ENCODE data around the gene LIMS1.
"Not testable (repeated sequence)": the region's sequence is repeated elsewhere in the genome, so short reads cannot be mapped to it uniquely, and the experiment has no call there.

LIMS1 gene

DNA sequence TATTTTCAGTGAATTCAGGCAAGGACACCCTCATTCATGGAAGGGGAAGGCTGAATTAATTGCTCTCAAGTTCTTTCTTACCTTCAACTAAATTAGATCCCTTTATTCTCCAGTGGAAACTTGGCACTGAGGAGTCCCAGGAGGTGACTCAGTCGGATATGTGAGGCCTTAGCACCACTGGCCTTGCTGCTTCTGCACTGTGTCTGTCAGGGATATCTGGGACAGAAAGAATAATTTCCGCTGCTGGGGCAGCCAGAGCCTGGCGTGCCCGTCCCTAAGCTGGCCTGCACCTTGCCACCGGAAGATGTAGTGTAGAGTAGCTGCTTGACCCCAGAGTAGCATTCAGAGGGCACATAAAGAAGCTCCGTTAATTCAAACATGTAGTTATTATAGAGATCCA, 53.4 kb downstream of the LIMS1 start:
- Histone ChIP-seq H3K36me3 (ENCODE audit: control insufficient read depth, insufficient read depth, low read length) (no peaks in the 10 kb centered on the region), H3K4me1 (ENCODE audit: control insufficient read depth, insufficient read depth, low read length) (peaks cover 14% of the 10 kb centered on the region), H3K27me3 (ENCODE audit: control insufficient read depth, insufficient read depth, low read length) (no peaks in the 10 kb centered on the region), H3K9ac (ENCODE audit: low read length) (no peak overlapping the region), H3K4me3 (ENCODE audit: low read depth, low read length) (no peak overlapping the region), H3K27ac (ENCODE audit: low read depth, low read length) (no peak overlapping the region), H3K9me3 (ENCODE audit: control insufficient read depth, insufficient read depth, low read depth, low read length) (no peaks in the 10 kb centered on the region)

DNA sequence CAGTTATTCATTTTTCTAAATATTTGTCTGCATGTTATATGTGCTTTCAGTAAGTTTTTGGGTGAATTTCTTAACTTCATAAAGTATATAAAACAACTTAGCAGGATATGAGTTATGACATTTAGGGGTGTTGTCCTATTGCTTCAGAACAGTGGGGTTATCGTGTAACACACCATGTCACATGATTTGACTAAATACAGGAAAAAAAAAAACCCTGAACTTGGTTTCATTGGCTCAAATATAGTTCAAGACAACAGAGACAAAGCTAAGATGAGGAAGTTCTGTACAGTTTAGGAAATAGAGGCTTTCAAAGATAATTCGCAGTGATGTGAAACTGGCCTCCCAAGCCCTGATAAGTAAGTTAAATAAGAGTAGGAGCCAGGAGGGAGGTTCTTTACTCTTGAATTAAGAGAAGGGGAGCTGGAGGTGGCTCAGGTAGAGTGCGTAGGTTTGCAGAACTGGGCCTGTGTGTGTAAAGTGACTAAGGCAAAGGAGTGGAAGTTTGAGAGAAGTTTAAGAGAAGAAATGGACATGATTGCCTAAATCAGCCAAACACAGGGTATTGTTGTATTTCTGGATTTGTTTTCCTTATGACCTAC, 53.9 kb downstream of the LIMS1 start:
- Histone ChIP-seq H3K9ac (ENCODE audit: low read length) (no peak overlapping the region), H3K4me3 (ENCODE audit: low read depth, low read length) (no peak overlapping the region), H3K4me1 (ENCODE audit: control insufficient read depth, insufficient read depth, low read length) (peaks cover 19% of the 10 kb centered on the region), H3K36me3 (ENCODE audit: control insufficient read depth, insufficient read depth, low read length) (no peaks in the 10 kb centered on the region), H3K27me3 (ENCODE audit: control insufficient read depth, insufficient read depth, low read length) (no peaks in the 10 kb centered on the region), H3K27ac (ENCODE audit: low read depth, low read length) (no peak overlapping the region), H3K9me3 (ENCODE audit: control insufficient read depth, insufficient read depth, low read depth, low read length) (no peaks in the 10 kb centered on the region)

DNA sequence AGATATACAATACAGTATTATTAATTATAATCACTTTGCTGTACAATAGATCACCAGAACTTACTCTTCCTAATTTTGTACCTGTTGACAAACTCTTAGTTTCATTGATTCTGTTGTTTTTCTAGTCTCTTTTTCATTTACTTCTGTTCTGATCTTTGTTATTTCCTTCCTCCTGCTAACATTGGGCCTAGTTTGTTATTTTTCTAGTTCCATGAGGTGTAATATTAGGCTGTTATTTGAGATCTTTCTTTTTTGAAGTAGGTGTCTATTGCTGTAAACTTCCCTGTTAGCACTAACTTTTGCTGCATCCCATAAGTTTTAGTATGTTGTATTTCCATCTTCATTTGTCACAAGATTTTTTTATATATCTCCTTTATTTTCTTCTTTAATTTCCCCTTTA, 55.1 kb downstream of the LIMS1 start:
- H3K9ac ChIP-seq (ENCODE audit: low read length), result no peak overlapping the region
- H3K4me3 ChIP-seq (ENCODE audit: low read depth, low read length), result no peak overlapping the region

DNA sequence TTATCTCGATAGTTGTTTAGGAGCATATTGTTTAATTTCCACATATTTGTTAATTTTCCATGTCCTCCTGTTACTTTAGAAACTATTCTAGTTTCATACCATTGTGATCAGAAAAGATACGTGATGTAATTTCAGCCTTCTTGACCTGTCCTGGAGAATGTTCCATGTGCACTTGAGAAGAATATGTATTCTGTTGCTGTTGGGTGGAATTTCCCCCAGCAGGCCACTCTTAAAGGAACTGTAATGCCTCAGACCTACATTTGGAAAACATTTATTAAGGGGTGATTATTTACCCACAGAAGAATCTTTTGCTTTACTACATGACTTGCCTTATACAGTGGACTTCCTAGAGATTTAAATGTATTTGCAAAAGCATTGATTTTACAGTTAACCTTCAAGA, 55.5 kb downstream of the LIMS1 start:
- H3K27ac ChIP-seq (ENCODE audit: low read depth, low read length), result no peak overlapping the region
- no peaks in the 10 kb centered on the region for H3K36me3 ChIP-seq (ENCODE audit: control insufficient read depth, insufficient read depth, low read length)
- H3K27me3 ChIP-seq (ENCODE audit: control insufficient read depth, insufficient read depth, low read length), result no peaks in the 10 kb centered on the region
- no peaks in the 10 kb centered on the region for H3K9me3 ChIP-seq (ENCODE audit: control insufficient read depth, insufficient read depth, low read depth, low read length)
- no peak overlapping the region for H3K4me3 ChIP-seq (ENCODE audit: low read depth, low read length)
- peaks cover 34% of the 10 kb centered on the region for H3K4me1 ChIP-seq (ENCODE audit: control insufficient read depth, insufficient read depth, low read length)
- H3K9ac ChIP-seq (ENCODE audit: low read length), result no peak overlapping the region

More for the DNA sequence above, 55.1 kb downstream of the LIMS1 start:
- H3K9me3 ChIP-seq (ENCODE audit: control insufficient read depth, insufficient read depth, low read depth, low read length), result no peaks in the 10 kb centered on the region
- H3K36me3 ChIP-seq (ENCODE audit: control insufficient read depth, insufficient read depth, low read length), result no peaks in the 10 kb centered on the region
- H3K27ac ChIP-seq (ENCODE audit: low read depth, low read length), result no peak overlapping the region
- H3K27me3 ChIP-seq (ENCODE audit: control insufficient read depth, insufficient read depth, low read length), result no peaks in the 10 kb centered on the region
- H3K4me1 ChIP-seq (ENCODE audit: control insufficient read depth, insufficient read depth, low read length), result peaks cover 31% of the 10 kb centered on the region

DNA sequence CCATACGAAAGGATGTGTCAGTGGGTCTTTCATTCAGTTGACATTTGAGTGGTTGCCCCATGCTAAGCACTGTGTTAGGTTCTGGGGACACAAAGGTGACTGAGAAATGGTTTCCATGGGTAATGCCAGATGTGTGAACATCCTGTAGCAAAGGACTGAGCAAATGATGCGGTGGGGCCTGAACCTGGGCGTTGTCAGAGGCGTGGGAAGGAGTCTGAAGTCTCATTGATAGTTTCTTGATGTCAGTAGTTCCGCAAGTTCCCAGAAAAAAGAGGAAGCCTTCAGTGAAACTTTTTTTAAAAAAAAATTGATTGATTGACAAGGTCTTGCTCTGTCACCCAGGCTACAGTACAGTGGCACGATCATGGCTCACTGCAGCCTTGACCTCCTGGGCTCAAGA, 56.9 kb downstream of the LIMS1 start:
- Histone ChIP-seq H3K36me3 (ENCODE audit: control insufficient read depth, insufficient read depth, low read length) (no peaks in the 10 kb centered on the region), H3K27ac (ENCODE audit: low read depth, low read length) (no peak overlapping the region), H3K4me1 (ENCODE audit: control insufficient read depth, insufficient read depth, low read length) (peaks cover 43% of the 10 kb centered on the region)

DNA sequence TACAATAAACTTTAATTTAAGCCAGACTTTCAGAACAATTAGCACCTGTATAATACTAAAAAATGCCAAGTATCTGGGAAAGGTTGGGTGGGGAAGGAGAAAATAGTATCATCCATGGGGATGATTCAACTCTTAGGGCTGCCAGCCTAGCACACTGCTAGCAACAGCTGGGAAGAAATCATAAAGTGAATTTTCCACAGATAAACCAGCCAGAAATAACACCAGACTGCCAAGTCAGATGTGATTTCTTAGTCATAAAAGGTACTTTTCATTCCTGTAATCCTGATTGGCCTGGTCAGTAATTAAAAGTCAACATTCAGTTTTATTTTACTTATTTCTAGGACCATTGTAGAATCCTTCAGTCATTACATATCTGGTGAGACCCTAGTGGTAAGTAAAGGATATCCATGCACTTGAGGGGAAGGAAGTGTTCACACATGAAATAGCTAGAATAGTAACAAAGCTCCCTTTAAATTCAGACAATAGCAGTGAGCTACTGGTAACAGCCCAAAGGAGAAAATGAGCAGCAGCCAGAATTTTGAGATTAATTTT, 59.4 kb downstream of the LIMS1 start:
- Histone ChIP-seq H3K4me3 (ENCODE audit: low read depth, low read length) (no peak overlapping the region), H3K27ac (ENCODE audit: low read depth, low read length) (peak overlapping the region; percentile 70; the same call in 1 of the 2 replicates), H3K36me3 (ENCODE audit: control insufficient read depth, insufficient read depth, low read length) (no peaks in the 10 kb centered on the region), H3K9me3 (ENCODE audit: control insufficient read depth, insufficient read depth, low read depth, low read length) (no peaks in the 10 kb centered on the region), H3K9ac (ENCODE audit: low read length) (peak overlapping the region; percentile 34), H3K4me1 (ENCODE audit: control insufficient read depth, insufficient read depth, low read length) (peaks cover 30% of the 10 kb centered on the region), H3K27me3 (ENCODE audit: control insufficient read depth, insufficient read depth, low read length) (no peaks in the 10 kb centered on the region)

More for the DNA sequence above, 56.9 kb downstream of the LIMS1 start:
- H3K9ac ChIP-seq (ENCODE audit: low read length), result no peak overlapping the region
- H3K27me3 ChIP-seq (ENCODE audit: control insufficient read depth, insufficient read depth, low read length), result no peaks in the 10 kb centered on the region
- H3K9me3 ChIP-seq (ENCODE audit: control insufficient read depth, insufficient read depth, low read depth, low read length), result no peaks in the 10 kb centered on the region
- no peak overlapping the region for H3K4me3 ChIP-seq (ENCODE audit: low read depth, low read length)

- peak overlapping the region; percentile 70 for H3K27ac ChIP-seq (ENCODE audit: low read depth, low read length)
- no peaks in the 10 kb centered on the region for H3K27me3 ChIP-seq (ENCODE audit: control insufficient read depth, insufficient read depth, low read length)
- peaks cover 30% of the 10 kb centered on the region for H3K4me1 ChIP-seq (ENCODE audit: control insufficient read depth, insufficient read depth, low read length)
- H3K9ac ChIP-seq (ENCODE audit: low read length), result peak overlapping the region; percentile 32
- H3K4me3 ChIP-seq (ENCODE audit: low read depth, low read length), result no peak overlapping the region
- no peaks in the 10 kb centered on the region for H3K36me3 ChIP-seq (ENCODE audit: control insufficient read depth, insufficient read depth, low read length)
- H3K9me3 ChIP-seq (ENCODE audit: control insufficient read depth, insufficient read depth, low read depth, low read length), result no peaks in the 10 kb centered on the region
Measured at GRCh38 chr2:108594132-108594981, 60.1 kb downstream of the LIMS1 start.

- peak overlapping the region; percentile 33 for H3K9ac ChIP-seq (ENCODE audit: low read length)
- no peaks in the 10 kb centered on the region for H3K9me3 ChIP-seq (ENCODE audit: control insufficient read depth, insufficient read depth, low read depth, low read length)
- H3K27me3 ChIP-seq (ENCODE audit: control insufficient read depth, insufficient read depth, low read length), result no peaks in the 10 kb centered on the region
- H3K4me1 ChIP-seq (ENCODE audit: control insufficient read depth, insufficient read depth, low read length), result peaks cover 30% of the 10 kb centered on the region
- no peak overlapping the region for H3K4me3 ChIP-seq (ENCODE audit: low read depth, low read length)
- H3K36me3 ChIP-seq (ENCODE audit: control insufficient read depth, insufficient read depth, low read length), result no peaks in the 10 kb centered on the region
- peak overlapping the region; percentile 70; the same call in 1 of the 2 replicates for H3K27ac ChIP-seq (ENCODE audit: low read depth, low read length)
Measured at GRCh38 chr2:108594982-108595464, 60.8 kb downstream of the LIMS1 start.

DNA sequence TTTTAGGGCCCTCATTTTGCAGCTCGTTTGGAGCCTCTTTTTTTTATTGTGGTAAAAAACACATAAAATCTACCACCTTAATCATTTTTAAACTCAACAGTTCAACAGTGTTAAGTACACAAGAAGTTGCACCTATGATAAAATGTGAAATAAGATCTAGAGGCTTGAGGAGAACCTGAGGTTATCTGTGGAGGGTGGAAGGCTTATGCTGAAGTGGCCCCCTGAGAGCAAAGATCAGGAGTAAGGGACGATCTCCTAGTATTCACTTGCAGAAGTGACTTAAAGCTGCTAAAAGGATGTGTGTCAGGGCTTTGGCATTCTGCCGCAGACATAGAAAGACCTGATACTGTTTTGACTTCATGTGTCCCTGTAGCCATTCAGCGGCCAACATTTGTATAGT, 61.5 kb downstream of the LIMS1 start:
- Histone ChIP-seq H3K27ac (ENCODE audit: low read depth, low read length) (peak overlapping the region; percentile 70; the same call in 1 of the 2 replicates), H3K4me1 (ENCODE audit: control insufficient read depth, insufficient read depth, low read length) (peaks cover 30% of the 10 kb centered on the region), H3K9ac (ENCODE audit: low read length) (peak overlapping the region; percentile 33)
- not testable (repeated sequence) for H3K9me3 ChIP-seq (ENCODE audit: control insufficient read depth, insufficient read depth, low read depth, low read length); H3K36me3 ChIP-seq (ENCODE audit: control insufficient read depth, insufficient read depth, low read length); H3K4me3 ChIP-seq (ENCODE audit: low read depth, low read length); H3K27me3 ChIP-seq (ENCODE audit: control insufficient read depth, insufficient read depth, low read length)

DNA sequence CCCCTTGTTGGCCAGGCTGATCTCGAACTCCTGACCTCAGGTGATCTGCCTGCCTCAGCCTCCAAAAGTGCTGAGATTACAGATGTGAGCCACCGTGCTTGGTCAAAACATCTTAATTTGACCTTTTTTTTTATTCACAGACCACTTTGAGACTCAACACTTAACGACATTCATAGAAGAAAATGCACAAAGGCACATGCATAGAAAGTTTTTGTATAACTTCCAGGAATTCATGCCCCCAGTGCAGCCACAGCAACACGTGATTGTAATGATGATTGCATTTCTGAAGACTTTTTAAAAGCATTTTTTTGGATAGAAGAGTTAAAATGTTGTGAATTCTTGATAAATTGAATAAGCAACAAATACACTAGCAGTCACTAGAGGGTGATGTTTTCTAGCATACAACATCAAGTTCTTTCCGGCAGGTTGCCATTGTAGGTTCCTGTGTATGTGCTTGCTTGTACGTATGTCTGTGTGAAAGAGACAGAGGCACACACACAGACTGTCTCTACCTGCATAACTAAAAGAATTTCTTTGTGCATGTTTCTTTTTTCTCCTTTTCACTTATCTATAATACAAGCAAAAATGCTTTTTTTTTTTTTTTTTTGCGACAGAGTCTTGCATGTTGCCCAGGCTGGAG, 63.0 kb downstream of the LIMS1 start:
- not testable (repeated sequence) for H3K9me3 ChIP-seq (ENCODE audit: control insufficient read depth, insufficient read depth, low read depth, low read length); H3K27ac ChIP-seq (ENCODE audit: low read depth, low read length); H3K36me3 ChIP-seq (ENCODE audit: control insufficient read depth, insufficient read depth, low read length); H3K27me3 ChIP-seq (ENCODE audit: control insufficient read depth, insufficient read depth, low read length); H3K4me3 ChIP-seq (ENCODE audit: low read depth, low read length); H3K9ac ChIP-seq (ENCODE audit: low read length)
- peaks cover 30% of the 10 kb centered on the region for H3K4me1 ChIP-seq (ENCODE audit: control insufficient read depth, insufficient read depth, low read length)

DNA sequence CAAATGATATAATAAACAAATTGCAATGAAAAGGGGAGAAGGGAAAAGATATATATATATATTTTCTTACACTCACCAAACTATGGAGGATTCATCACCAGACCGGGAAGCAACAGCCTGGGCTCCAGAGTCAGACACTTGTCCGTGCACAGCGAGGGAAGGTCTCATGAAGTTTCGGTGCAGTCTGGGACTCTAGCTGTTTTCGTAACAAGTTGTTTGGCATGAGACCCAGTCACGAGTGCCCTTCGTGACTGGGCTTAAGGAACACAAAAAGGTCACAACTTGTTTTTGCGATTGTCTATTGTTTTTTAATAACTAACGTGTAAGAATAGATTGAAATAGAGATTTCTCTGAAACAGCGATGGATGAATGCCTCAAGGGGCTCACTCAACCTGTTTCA, 66.9 kb downstream of the LIMS1 start:
- H3K36me3 ChIP-seq (ENCODE audit: control insufficient read depth, insufficient read depth, low read length); H3K27ac ChIP-seq (ENCODE audit: low read depth, low read length); H3K4me1 ChIP-seq (ENCODE audit: control insufficient read depth, insufficient read depth, low read length); H3K4me3 ChIP-seq (ENCODE audit: low read depth, low read length); H3K27me3 ChIP-seq (ENCODE audit: control insufficient read depth, insufficient read depth, low read length); H3K9ac ChIP-seq (ENCODE audit: low read length); H3K9me3 ChIP-seq (ENCODE audit: control insufficient read depth, insufficient read depth, low read depth, low read length): not testable (repeated sequence)
